CD4-positive, alpha-beta memory T cell (primary cell): ENCODE measurements around the gene MSTO1. TPM values are rescaled to one million over a fixed set of nuclear protein-coding genes. Genes with fewer than 3 reads are reported as not detected.
"Not testable (repeated sequence)": the region's sequence is repeated elsewhere in the genome, so short reads cannot be mapped to it uniquely, and the experiment has no call there.

ENCODE experiments used
- CTCF ChIA-PET: fragments of 350-600 bp; sonication (Branson Sonifier 250); formaldehyde crosslinking; loops from one replicate; lab custom pipeline; 2021; ENCODE audit warnings: inconsistent platforms; ENCODE audit not compliant: partially characterized antibody; lab: Charles Lee
- POLR2A ChIA-PET: fragments of 350-600 bp; sonication (Branson Sonifier 250); formaldehyde crosslinking; loops from one replicate; lab custom pipeline; 2021; ENCODE audit not compliant: partially characterized antibody; lab: Charles Lee
- DNase-seq, 5 donors: peaks; one replicate each; pipeline versions ENCODE4 v3.0.0 to v3.0.0-alpha.2; 2020 to 2022; ENCODE audit warnings: mixed read lengths in 1 of 5
- H3K27ac ChIP-seq: one replicate; pipeline ENCODE4 v1.7.0; 2013; ENCODE audit warnings: low read depth, low read length
- H3K27me3 ChIP-seq: 2 replicates; pipeline ENCODE4 v1.7.0; 2013; ENCODE audit warnings: mild to moderate bottlenecking, low read length, moderate library complexity; ENCODE audit not compliant: insufficient read depth
- H3K36me3 ChIP-seq: 2 replicates; pipeline ENCODE4 v1.7.0; 2013; ENCODE audit warnings: mild to moderate bottlenecking, low read length, moderate library complexity; ENCODE audit not compliant: insufficient read depth
- H3K4me1 ChIP-seq: 2 replicates; pipeline ENCODE4 v1.7.0; 2013; ENCODE audit warnings: mild to moderate bottlenecking, low read length, moderate library complexity; ENCODE audit not compliant: insufficient read depth
- H3K4me3 ChIP-seq, 2 donors: one replicate each; pipeline ENCODE4 v1.7.0; 2013; ENCODE audit warnings: low read length in 2 of 2, mild to moderate bottlenecking in 1 of 2
- H3K9me3 ChIP-seq, 2 donors: one replicate each; pipeline ENCODE4 v1.7.0; 2013; ENCODE audit warnings: low read length in 2 of 2, control low read depth in 1 of 2; ENCODE audit not compliant: control insufficient read depth in 1 of 2
- H3K27ac Mint-ChIP-seq, 7 donors: one replicate each; pipeline ENCODE4 v1.8.0; 2020 to 2021; ENCODE audit warnings: mixed read lengths in 7 of 7, mild to moderate bottlenecking in 6 of 7, inconsistent platforms in 3 of 7, moderate library complexity in 3 of 7
- H3K27me3 Mint-ChIP-seq, 2 donors: one replicate each; pipeline ENCODE4 v1.8.0; 2020 to 2021; ENCODE audit warnings: mixed read lengths in 2 of 2
- H3K36me3 Mint-ChIP-seq, 2 donors: one replicate each; pipeline ENCODE4 v1.8.0; 2020 to 2021; ENCODE audit warnings: mixed read lengths in 2 of 2, inconsistent platforms in 1 of 2, mild to moderate bottlenecking in 1 of 2
- H3K4me1 Mint-ChIP-seq, 4 donors: one replicate each; pipeline ENCODE4 v1.8.0; 2020 to 2021; ENCODE audit warnings: mixed read lengths in 4 of 4, mild to moderate bottlenecking in 1 of 4
- H3K4me3 Mint-ChIP-seq, 8 donors: one replicate each; pipeline ENCODE4 v1.8.0; 2020 to 2021; ENCODE audit warnings: mixed read lengths in 8 of 8, mild to moderate bottlenecking in 7 of 8, moderate library complexity in 6 of 8, inconsistent platforms in 3 of 8
- H3K9me3 Mint-ChIP-seq, 8 donors: one replicate each; pipeline ENCODE4 v1.8.0; 2020 to 2021; ENCODE audit warnings: mixed read lengths in 8 of 8, mild to moderate bottlenecking in 5 of 8, inconsistent platforms in 3 of 8, moderate library complexity in 1 of 8
- intact Hi-C: fragments of 100-400 bp; cut with micrococcal nuclease; formaldehyde crosslinking; loops from one replicate; pipeline ENCODE4 v1.15.1; 2023
- polyA plus RNA-seq, 2 donors: library from polyadenylated mRNA; unstranded; fragments of 300-500 nt; fragmentation: Illumina TruSeq; gene quantifications; one replicate each; pipeline ENCODE4 v1.2.3, GENCODE V29; 2021
- total RNA-seq, 2 experiments: library from RNA; stranded (reverse); gene quantifications; one replicate each; pipeline ENCODE4 v1.2.3, GENCODE V29; 2021

MSTO1 gene
- total and polyA plus RNA-seq, 4 experiments from 2014 or later = 13.3 to 127 (median 74.6) TPM

- DNase-seq, H3K9me3 Mint-ChIP-seq, H3K27me3 ChIP-seq, H3K27me3 Mint-ChIP-seq, CTCF ChIA-PET, H3K9me3 ChIP-seq, H3K27ac ChIP-seq, POLR2A ChIA-PET, H3K4me3 ChIP-seq, intact Hi-C loops, H3K36me3 ChIP-seq, H3K4me1 ChIP-seq: not testable (repeated sequence)
- Mint-ChIP-seq H3K4me1 (peaks cover 1 to 14% (median 5%) of the 10 kb centered on the region in 4 donors), H3K27ac (peak overlapping the region in 1 of 7 donors; percentile 48), H3K36me3 (peaks cover 6 to 18% of the 10 kb centered on the region in 2 donors), H3K4me3 (peak overlapping the region in 1 of 8 donors; percentile 41)
These were observed 3.2 kb downstream of the MSTO1 start for GRCh38 chr1:155613226-155613625.

- ChIA-PET POLR2A (no interaction called here), CTCF (interaction anchor here (1.0 kb wide), 1 partner anchor 21 kb away, joined by 4 read pairs; no protein-coding TSS in a partner anchor)
- no peaks in the 10 kb centered on the region for H3K9me3 Mint-ChIP-seq
- Histone ChIP-seq H3K27me3 (no peaks in the 10 kb centered on the region), H3K4me1 (no peaks in the 10 kb centered on the region), H3K27ac (no peak overlapping the region), H3K36me3 (no peaks in the 10 kb centered on the region), H3K4me3 (no peak overlapping the region), H3K9me3 (no peaks in the 10 kb centered on the region)
- peaks cover 0 to 2% (median 0%) of the 10 kb centered on the region in 4 donors for H3K4me1 Mint-ChIP-seq
- intact Hi-C loops = no loop called here
- no peaks in the 10 kb centered on the region for H3K27me3 Mint-ChIP-seq
- H3K36me3 Mint-ChIP-seq = peaks cover 7 to 10% of the 10 kb centered on the region in 2 donors
- DNase-seq = no peak
- no peak overlapping the region for H3K4me3 Mint-ChIP-seq
- no peak overlapping the region for H3K27ac Mint-ChIP-seq
These were observed 12.2 kb downstream of the MSTO1 start for GRCh38 chr1:155622191-155622590.

GRCh38 chr1:155623357-155623756 lies 13.3 kb downstream of the MSTO1 start:
- H3K36me3 Mint-ChIP-seq = peaks cover 7 to 10% of the 10 kb centered on the region in 2 donors
- no peak overlapping the region for H3K4me3 Mint-ChIP-seq
- DNase-seq = no peak
- peak overlapping the region in 1 of 7 donors; percentile 16 for H3K27ac Mint-ChIP-seq
- intact Hi-C loops = no loop called here
- H3K9me3 ChIP-seq = no peaks in the 10 kb centered on the region
- ChIA-PET CTCF (no interaction called here), POLR2A (no interaction called here)
- no peaks in the 10 kb centered on the region for H3K27me3 Mint-ChIP-seq
- H3K27ac ChIP-seq = no peak overlapping the region
- H3K27me3 ChIP-seq = no peaks in the 10 kb centered on the region
- peaks cover 0 to 2% (median 0%) of the 10 kb centered on the region in 4 donors for H3K4me1 Mint-ChIP-seq
- no peaks in the 10 kb centered on the region for H3K36me3 ChIP-seq
- no peaks in the 10 kb centered on the region for H3K9me3 Mint-ChIP-seq
- no peak overlapping the region for H3K4me3 ChIP-seq
- H3K4me1 ChIP-seq = no peaks in the 10 kb centered on the region

- intact Hi-C loops = not testable (repeated sequence)
These were observed 16.4 kb downstream of the MSTO1 start for GRCh38 chr1:155626428-155626827.

GRCh38 chr1:155636397-155637153 lies 26.6 kb downstream of the MSTO1 start:
- Mint-ChIP-seq H3K4me1 (peaks cover 16 to 27% (median 20%) of the 10 kb centered on the region in 4 donors), H3K36me3 (peaks cover under 1 to 4% of the 10 kb centered on the region in 2 donors), H3K27ac (peak overlapping the region; percentile 81 to 98 (median 91)), H3K27me3 (no peaks in the 10 kb centered on the region), H3K9me3 (peaks cover 0 to 6% (median 2%) of the 10 kb centered on the region in 8 donors), H3K4me3 (peak overlapping the region; percentile 84 to 98 (median 90))
- Histone ChIP-seq H3K36me3 (no peaks in the 10 kb centered on the region), H3K27ac (peak overlapping the region; percentile 42), H3K4me3 (peak overlapping the region in 1 of 2 donors; percentile 62), H3K27me3 (no peaks in the 10 kb centered on the region), H3K9me3 (no peaks in the 10 kb centered on the region), H3K4me1 (peaks cover 26% of the 10 kb centered on the region)
- ChIA-PET CTCF (interaction anchor here (1.1 kb wide), 1 partner anchor 108 kb away, joined by 3 read pairs; no protein-coding TSS in a partner anchor), POLR2A (interaction anchor here (0.6 kb wide), 4 partner anchors 90 to 789 kb away, joined by 3 to 4 read pairs (median 3); no protein-coding TSS in a partner anchor)
- DNase-seq = peak in 1 of 5 donors; percentile 11
- intact Hi-C loops = no loop called here

More at GRCh38 chr1:155626428-155626827, 16.4 kb downstream of the MSTO1 start:
- H3K4me3 Mint-ChIP-seq, H3K4me1 ChIP-seq, POLR2A ChIA-PET, H3K27ac Mint-ChIP-seq, H3K27ac ChIP-seq, H3K9me3 ChIP-seq, H3K27me3 ChIP-seq, H3K4me1 Mint-ChIP-seq, H3K9me3 Mint-ChIP-seq, H3K27me3 Mint-ChIP-seq, H3K36me3 ChIP-seq, H3K4me3 ChIP-seq, DNase-seq, CTCF ChIA-PET: not testable (repeated sequence)
- H3K36me3 Mint-ChIP-seq = peaks cover 7 to 10% of the 10 kb centered on the region in 2 donors

- ChIA-PET CTCF (interaction anchor here (0.6 kb wide), 1 partner anchor 86 kb away, joined by 3 read pairs; no protein-coding TSS in a partner anchor), POLR2A (no interaction called here)
- H3K36me3 Mint-ChIP-seq = peaks cover 4 to 9% of the 10 kb centered on the region in 2 donors
- peaks cover 16 to 27% (median 20%) of the 10 kb centered on the region in 4 donors for H3K4me1 Mint-ChIP-seq
- Histone ChIP-seq H3K27me3 (no peaks in the 10 kb centered on the region), H3K4me3 (no peak overlapping the region), H3K4me1 (peaks cover 26% of the 10 kb centered on the region), H3K27ac (no peak overlapping the region), H3K9me3 (no peaks in the 10 kb centered on the region), H3K36me3 (no peaks in the 10 kb centered on the region)
- DNase-seq = no peak
- intact Hi-C loops = no loop called here
- no peak overlapping the region for H3K4me3 Mint-ChIP-seq
- no peak overlapping the region for H3K27ac Mint-ChIP-seq
- no peaks in the 10 kb centered on the region for H3K27me3 Mint-ChIP-seq
- H3K9me3 Mint-ChIP-seq = peaks cover 0 to 28% (median 17%) of the 10 kb centered on the region in 8 donors
These were observed 30.3 kb downstream of the MSTO1 start for GRCh38 chr1:155640367-155640766.

- H3K27me3 ChIP-seq, DNase-seq, H3K36me3 Mint-ChIP-seq, H3K4me3 ChIP-seq, H3K27me3 Mint-ChIP-seq, H3K27ac Mint-ChIP-seq, H3K27ac ChIP-seq, H3K4me3 Mint-ChIP-seq, H3K9me3 ChIP-seq, H3K4me1 Mint-ChIP-seq, POLR2A ChIA-PET, H3K36me3 ChIP-seq, intact Hi-C loops, H3K4me1 ChIP-seq: not testable (repeated sequence)
- CTCF ChIA-PET = interaction anchor here (0.6 kb wide), 1 partner anchor 20 kb away, joined by 4 read pairs; no protein-coding TSS in a partner anchor
- H3K9me3 Mint-ChIP-seq = peaks cover 0 to 28% (median 17%) of the 10 kb centered on the region in 8 donors
These were observed 32.7 kb downstream of the MSTO1 start for GRCh38 chr1:155642559-155643180.
